Stomach smooth muscle (tissue), 2 donors: ENCODE results near the gene NINL.

Experiments
- H3K27ac ChIP-seq: one replicate; pipeline ENCODE4 v1.7.0; 2013; ENCODE audit warnings: mild to moderate bottlenecking, low read length, inconsistent platforms
- H3K27me3 ChIP-seq, 2 donors: one replicate each; pipeline ENCODE4 v1.7.0; 2013; ENCODE audit warnings: low read length in 2 of 2; ENCODE audit not compliant: insufficient read depth in 2 of 2, control insufficient read depth in 1 of 2
- H3K36me3 ChIP-seq, 2 donors: one replicate each; pipeline ENCODE4 v1.7.0; 2013; ENCODE audit warnings: low read length in 2 of 2; ENCODE audit not compliant: control insufficient read depth in 2 of 2, insufficient read depth in 2 of 2
- H3K4me1 ChIP-seq: one replicate; pipeline ENCODE4 v1.7.0; 2013; ENCODE audit warnings: low read length; ENCODE audit not compliant: control insufficient read depth, insufficient read depth
- H3K4me3 ChIP-seq, 2 donors: one replicate each; pipeline ENCODE4 v1.7.0; 2013; ENCODE audit warnings: low read length in 2 of 2
- H3K9ac ChIP-seq, 2 donors: one replicate each; pipeline ENCODE4 v1.7.0; 2013; ENCODE audit warnings: low read length in 2 of 2, mild to moderate bottlenecking in 1 of 2
- H3K9me3 ChIP-seq, 2 donors: one replicate each; pipeline ENCODE4 v1.7.0; 2013; ENCODE audit warnings: low read length in 2 of 2; ENCODE audit not compliant: control insufficient read depth in 2 of 2
- donor health status: healthy.
- donor health status: Pancreatic carcinoma.

Gene NINL

GRCh38 chr20:25439328-25439727 lies 146.0 kb downstream of the NINL start:
- Histone ChIP-seq H3K4me3 (no peak overlapping the region), H3K9me3 (no peaks in the 10 kb centered on the region), H3K27ac (no peak overlapping the region), H3K4me1 (no peaks in the 10 kb centered on the region), H3K9ac (no peak overlapping the region), H3K27me3 (no peaks in the 10 kb centered on the region), H3K36me3 (no peaks in the 10 kb centered on the region)

- no peaks in the 10 kb centered on the region for H3K4me1 ChIP-seq
- no peak overlapping the region for H3K27ac ChIP-seq
- H3K9me3 ChIP-seq: no peaks in the 10 kb centered on the region
- no peaks in the 10 kb centered on the region for H3K36me3 ChIP-seq
- H3K27me3 ChIP-seq: no peaks in the 10 kb centered on the region
- no peak overlapping the region for H3K4me3 ChIP-seq
- H3K9ac ChIP-seq: no peak overlapping the region
Observed at GRCh38 chr20:25437153-25437581, 148.2 kb downstream of the NINL start.

- Histone ChIP-seq H3K27me3 (no peaks in the 10 kb centered on the region), H3K4me3 (no peak overlapping the region), H3K9ac (no peak overlapping the region), H3K4me1 (no peaks in the 10 kb centered on the region), H3K9me3 (no peaks in the 10 kb centered on the region), H3K27ac (no peak overlapping the region), H3K36me3 (no peaks in the 10 kb centered on the region)
Observed at GRCh38 chr20:25424536-25424935, 160.8 kb downstream of the NINL start.

GRCh38 chr20:25422032-25422431 lies 163.3 kb downstream of the NINL start:
- Histone ChIP-seq H3K9ac (no peak overlapping the region), H3K4me3 (no peak overlapping the region), H3K4me1 (no peaks in the 10 kb centered on the region), H3K9me3 (no peaks in the 10 kb centered on the region), H3K36me3 (no peaks in the 10 kb centered on the region), H3K27ac (no peak overlapping the region), H3K27me3 (no peaks in the 10 kb centered on the region)

- Histone ChIP-seq H3K9ac (no peak overlapping the region), H3K27ac (no peak overlapping the region), H3K4me3 (no peak overlapping the region), H3K36me3 (no peaks in the 10 kb centered on the region), H3K27me3 (no peaks in the 10 kb centered on the region), H3K4me1 (no peaks in the 10 kb centered on the region), H3K9me3 (no peaks in the 10 kb centered on the region)
Observed at GRCh38 chr20:25421102-25421501, 164.2 kb downstream of the NINL start.

- H3K9me3 ChIP-seq: no peaks in the 10 kb centered on the region
- no peak overlapping the region for H3K9ac ChIP-seq
- no peaks in the 10 kb centered on the region for H3K4me1 ChIP-seq
Observed at GRCh38 chr20:25418776-25419175, 166.6 kb downstream of the NINL start.

GRCh38 chr20:25408890-25409289 lies 176.4 kb downstream of the NINL start:
- H3K4me1 ChIP-seq: peaks cover 13% of the 10 kb centered on the region
- no peak overlapping the region for H3K27ac ChIP-seq
- H3K36me3 ChIP-seq: no peaks in the 10 kb centered on the region
- H3K27me3 ChIP-seq: no peaks in the 10 kb centered on the region
- H3K9me3 ChIP-seq: no peaks in the 10 kb centered on the region
- no peak overlapping the region for H3K9ac ChIP-seq
- no peak overlapping the region for H3K4me3 ChIP-seq

More at GRCh38 chr20:25418776-25419175, 166.6 kb downstream of the NINL start:
- Histone ChIP-seq H3K27ac (no peak overlapping the region), H3K27me3 (no peaks in the 10 kb centered on the region), H3K36me3 (no peaks in the 10 kb centered on the region), H3K4me3 (no peak overlapping the region)

- H3K36me3 ChIP-seq: no peaks in the 10 kb centered on the region
- peaks cover 2 to 5% of the 10 kb centered on the region in 2 donors for H3K9me3 ChIP-seq
- H3K27ac ChIP-seq: no peak overlapping the region
- peaks cover 13% of the 10 kb centered on the region for H3K4me1 ChIP-seq
- peak overlapping the region; percentile 65 to 76 for H3K9ac ChIP-seq
- H3K4me3 ChIP-seq: peak overlapping the region; percentile 75 to 84
- H3K27me3 ChIP-seq: no peaks in the 10 kb centered on the region
Observed at GRCh38 chr20:25408170-25408547, 177.2 kb downstream of the NINL start.

GRCh38 chr20:25407311-25408169 lies 177.8 kb downstream of the NINL start, which contains the start of gene GINS1:
GINS1 (plus strand) TSS chr20:25407673; CDS start chr20:25407821, 148 bp downstream.
- Histone ChIP-seq H3K4me1 (peaks cover 13% of the 10 kb centered on the region), H3K9me3 (peaks cover 3 to 12% of the 10 kb centered on the region in 2 donors), H3K27me3 (no peaks in the 10 kb centered on the region), H3K4me3 (peak within 1 kb of the TSS; percentile 75 to 84), H3K27ac (no peak within 1 kb of the TSS), H3K9ac (peak within 1 kb of the TSS; percentile 65 to 76), H3K36me3 (no peaks in the 10 kb centered on the region)
